HG02885 (cell line): Measurements from ENCODE around the gene KIFC3.

Source experiments
- ATAC-seq: cut with Tn5 transposase; IDR thresholded peaks from one replicate; pipeline ENCODE4 v1.9.1; 2021; ENCODE audit warnings: mild to moderate bottlenecking; ENCODE audit not compliant: unreplicated experiment, poor library complexity

KIFC3 gene

GRCh38 chr16:57769541-57770145 lies 32.6 kb downstream of the KIFC3 start:
- no peak for ATAC-seq

- no peak for ATAC-seq
Measured at GRCh38 chr16:57766714-57767348, 35.5 kb downstream of the KIFC3 start.

GRCh38 chr16:57765160-57765728 lies 37.0 kb downstream of the KIFC3 start:
- ATAC-seq, result no peak

GRCh38 chr16:57764341-57765159 lies 37.7 kb downstream of the KIFC3 start:
- ATAC-seq, result peak; percentile 56

- no peak for ATAC-seq
Measured at GRCh38 chr16:57764006-57764340, 38.3 kb downstream of the KIFC3 start.

GRCh38 chr16:57763285-57764005 lies 38.8 kb downstream of the KIFC3 start:
- no peak for ATAC-seq

GRCh38 chr16:57762365-57763040 lies 39.8 kb downstream of the KIFC3 start:
- ATAC-seq, result no peak

GRCh38 chr16:57761957-57762356 lies 40.3 kb downstream of the KIFC3 start:
- ATAC-seq, result no peak

GRCh38 chr16:57761301-57761700 lies 41.0 kb downstream of the KIFC3 start:
- no peak for ATAC-seq

- no peak for ATAC-seq
Measured at GRCh38 chr16:57760357-57761160, 41.7 kb downstream of the KIFC3 start.

GRCh38 chr16:57759541-57760356 lies 42.5 kb downstream of the KIFC3 start:
- no peak for ATAC-seq

- ATAC-seq, result no peak
Measured at GRCh38 chr16:57759131-57759530, 43.2 kb downstream of the KIFC3 start.

- ATAC-seq, result no peak
Measured at GRCh38 chr16:57758331-57759117, 43.8 kb downstream of the KIFC3 start.

GRCh38 chr16:57757883-57758282 lies 44.4 kb downstream of the KIFC3 start:
- ATAC-seq, result no peak

GRCh38 chr16:57757326-57757786 lies 44.9 kb downstream of the KIFC3 start:
- peak; percentile 92 for ATAC-seq

GRCh38 chr16:57756424-57757325 lies 45.6 kb downstream of the KIFC3 start:
- no peak for ATAC-seq
